Measurements from ENCODE around the gene SRD5A2.

Gene SRD5A2

GRCh38 chr2:31580321-31581117 lies at the start of gene SRD5A2:
SRD5A2 (minus strand) TSS chr2:31580938; CDS start chr2:31580900, 38 bp downstream.
- DNase-seq (ENCODE audit: low read depth) = no peak
- TF ChIP-seq CTCF (IDR thresholded peaks at IDR 0.05; ENCODE audit: insufficient read depth, low read depth, low read length, missing control alignments) = no peak
- no peak within 1 kb of the TSS for H3K4me3 ChIP-seq (ENCODE audit: low read depth, low read length)

GRCh38 chr2:31606509-31606908 lies 25.8 kb upstream of the SRD5A2 start:
- H3K4me3 ChIP-seq (ENCODE audit: low read depth, low read length) = no peak overlapping the region
- no peak for DNase-seq (ENCODE audit: low read depth)
- no peak for TF ChIP-seq CTCF (IDR thresholded peaks at IDR 0.05; ENCODE audit: insufficient read depth, low read depth, low read length, missing control alignments)

- no peak overlapping the region for H3K4me3 ChIP-seq (ENCODE audit: low read depth, low read length)
- TF ChIP-seq CTCF (IDR thresholded peaks at IDR 0.05; ENCODE audit: insufficient read depth, low read depth, low read length, missing control alignments) = no peak
- DNase-seq (ENCODE audit: low read depth) = no peak
These were observed 18.0 kb upstream of the SRD5A2 start for GRCh38 chr2:31598694-31599093.

- H3K4me3 ChIP-seq (ENCODE audit: low read depth, low read length) = no peak overlapping the region
- DNase-seq (ENCODE audit: low read depth) = no peak
- TF ChIP-seq CTCF (IDR thresholded peaks at IDR 0.05; ENCODE audit: insufficient read depth, low read depth, low read length, missing control alignments) = no peak
These were observed 5.5 kb upstream of the SRD5A2 start for GRCh38 chr2:31586230-31586629.

- DNase-seq (ENCODE audit: low read depth) = no peak
- no peak for TF ChIP-seq CTCF (IDR thresholded peaks at IDR 0.05; ENCODE audit: insufficient read depth, low read depth, low read length, missing control alignments)
- H3K4me3 ChIP-seq (ENCODE audit: low read depth, low read length) = no peak overlapping the region
These were observed 522 bp upstream of the SRD5A2 start for GRCh38 chr2:31581124-31581795.

- no peak overlapping the region for H3K4me3 ChIP-seq (ENCODE audit: low read depth, low read length)
- no peak for DNase-seq (ENCODE audit: low read depth)
- no peak for TF ChIP-seq CTCF (IDR thresholded peaks at IDR 0.05; ENCODE audit: insufficient read depth, low read depth, low read length, missing control alignments)
These were observed 780 bp downstream of the SRD5A2 start for GRCh38 chr2:31579996-31580320.

All from GM12865 (cell line).